Measurements from ENCODE around the gene CAMTA1.
"Not testable (repeated sequence)": the region's sequence is repeated elsewhere in the genome, so short reads cannot be mapped to it uniquely, and the experiment has no call there.

CAMTA1 gene

GRCh38 chr1:6785318-6785727 is at the start of gene CAMTA1:
TSS of gene CAMTA1 (plus strand) at chr1:6785454. CDS start at chr1:6785531, 77 bp downstream.
- DNase-seq (ENCODE audit: low read depth, low spot score) = no peak

GRCh38 chr1:6738987-6739676 is 46.1 kb upstream of the CAMTA1 start:
- DNase-seq (ENCODE audit: low read depth, low spot score) = no peak

GRCh38 chr1:6742676-6743188 is 42.5 kb upstream of the CAMTA1 start:
- not testable (repeated sequence) for DNase-seq (ENCODE audit: low read depth, low spot score)

DNA sequence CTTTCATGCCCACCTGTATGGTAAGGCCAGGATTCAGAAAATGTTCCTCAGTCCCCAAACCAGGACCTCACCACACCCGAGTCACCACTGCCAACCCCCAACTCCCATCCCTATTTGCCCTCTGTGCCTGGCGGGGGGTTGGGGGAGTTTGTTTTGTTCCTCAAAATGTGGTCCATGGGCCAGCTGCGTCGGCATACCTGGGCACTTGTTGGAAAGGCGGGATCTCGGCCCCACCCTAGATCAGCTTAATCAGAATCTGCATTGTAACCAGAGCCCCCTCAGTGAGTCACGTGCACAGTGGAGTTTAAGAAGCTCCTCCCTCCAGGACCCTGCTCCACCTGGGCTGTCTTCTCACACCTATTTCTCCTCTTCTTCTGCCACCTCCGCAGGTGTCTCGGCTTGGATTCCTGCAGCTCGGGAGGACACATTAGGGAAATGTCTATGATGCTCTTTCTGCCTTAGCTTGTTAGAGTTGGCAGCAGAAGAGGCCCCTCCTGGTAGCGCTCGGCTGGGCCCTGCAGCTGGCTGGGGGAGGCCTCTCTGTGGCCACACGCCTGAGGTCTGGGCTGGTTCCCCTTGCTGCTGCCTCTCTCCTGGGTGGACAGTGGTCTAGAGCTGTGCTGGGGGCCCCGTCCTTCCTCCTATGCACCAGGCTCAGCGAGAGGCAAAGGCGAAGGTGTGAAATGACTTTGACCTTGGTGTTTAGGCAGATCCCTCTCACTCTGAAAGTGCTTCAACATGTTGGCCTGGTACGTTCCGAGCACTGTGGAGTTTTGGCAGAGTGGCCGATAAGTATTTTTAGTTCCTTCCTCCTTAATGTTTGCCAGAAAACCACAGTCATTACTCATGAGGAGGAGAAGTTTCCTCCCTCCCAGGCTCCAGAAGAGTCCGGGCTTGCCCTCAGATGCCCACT is 41.8 kb upstream of the CAMTA1 start:
- no peak for DNase-seq (ENCODE audit: low read depth, low spot score)

GRCh38 chr1:6745073-6745472 is 40.2 kb upstream of the CAMTA1 start:
- no peak for DNase-seq (ENCODE audit: low read depth, low spot score)

DNA sequence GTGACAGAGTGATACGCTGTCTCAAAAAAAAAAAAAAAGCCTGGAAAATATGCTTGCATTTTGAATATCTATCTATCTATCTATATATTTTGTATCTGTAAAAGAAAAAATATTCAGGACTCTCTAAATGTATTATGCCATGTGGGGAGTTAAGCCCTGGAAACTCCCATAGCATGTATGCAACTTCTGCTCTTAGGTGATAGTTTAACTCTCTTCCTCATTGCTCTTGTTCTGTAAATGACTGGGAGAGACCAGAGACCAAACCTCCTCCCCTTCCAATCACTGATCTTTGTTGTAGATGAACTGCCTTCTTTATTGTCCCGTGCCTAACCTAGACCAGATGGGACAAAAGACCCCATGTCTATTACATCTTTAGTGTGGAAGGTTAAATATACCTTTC is 37.6 kb upstream of the CAMTA1 start:
- no peak for DNase-seq (ENCODE audit: low read depth, low spot score)

GRCh38 chr1:6750490-6750889 is 34.8 kb upstream of the CAMTA1 start:
- DNase-seq (ENCODE audit: low read depth, low spot score) = no peak

DNA sequence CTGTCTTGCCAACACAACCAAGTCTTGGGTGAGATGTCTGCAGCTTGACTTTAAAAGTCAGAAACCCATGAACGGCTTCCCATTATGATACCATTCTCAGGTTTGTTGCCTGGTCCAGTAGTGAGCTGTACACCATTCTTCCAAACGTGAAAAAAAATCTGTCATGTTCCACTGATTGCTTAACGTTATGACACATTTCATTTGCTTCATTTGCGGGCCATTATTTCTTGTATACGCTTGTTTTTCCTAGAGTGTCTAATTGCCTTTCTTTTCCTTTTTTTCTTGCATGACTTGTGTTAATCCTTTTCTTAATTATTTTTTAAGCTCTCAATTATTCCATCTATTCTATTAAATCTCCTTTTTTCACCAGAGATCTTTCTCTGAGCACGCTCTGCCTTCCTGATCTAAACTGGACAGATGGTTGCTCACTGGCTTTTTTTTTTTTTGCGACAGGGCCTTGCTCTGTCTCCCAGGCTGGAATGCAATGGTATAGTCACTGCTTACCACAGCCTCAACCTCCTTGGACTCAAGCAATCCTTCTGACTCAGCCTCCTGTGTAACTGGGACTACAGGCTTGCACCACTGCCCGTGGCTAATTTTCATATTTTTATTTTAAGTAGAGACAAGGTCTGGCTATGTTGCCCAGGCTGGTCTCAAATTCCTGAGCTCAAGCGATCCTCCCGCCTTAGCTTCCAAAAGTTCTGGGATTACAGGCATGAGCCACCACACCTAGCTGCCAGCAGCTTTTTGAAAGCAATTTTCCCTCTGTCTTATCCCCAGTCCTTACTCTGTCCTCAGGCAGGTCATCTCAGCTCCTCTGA is 31.7 kb upstream of the CAMTA1 start:
- DNase-seq (ENCODE audit: low read depth, low spot score) = no peak

DNA sequence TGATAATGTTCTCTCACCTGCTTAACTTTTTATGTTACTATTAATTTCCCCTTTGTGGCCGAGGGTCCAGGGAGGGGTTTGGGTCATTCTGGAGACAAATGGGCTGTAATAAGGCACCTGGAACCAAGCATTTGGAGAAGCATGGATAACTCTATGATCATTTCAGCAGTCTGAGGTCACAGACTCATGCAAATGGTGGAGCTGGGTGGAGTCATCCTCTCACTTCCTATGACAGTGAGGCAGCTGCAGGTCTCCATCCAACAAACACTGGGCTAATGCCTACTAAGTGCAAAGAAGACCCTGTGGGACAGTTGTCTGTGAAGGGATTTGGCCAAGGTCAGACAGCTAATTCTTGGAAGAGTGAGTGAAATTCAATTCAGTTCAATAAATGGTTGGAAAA is 28.8 kb upstream of the CAMTA1 start:
- DNase-seq (ENCODE audit: low read depth, low spot score) = no peak

DNA sequence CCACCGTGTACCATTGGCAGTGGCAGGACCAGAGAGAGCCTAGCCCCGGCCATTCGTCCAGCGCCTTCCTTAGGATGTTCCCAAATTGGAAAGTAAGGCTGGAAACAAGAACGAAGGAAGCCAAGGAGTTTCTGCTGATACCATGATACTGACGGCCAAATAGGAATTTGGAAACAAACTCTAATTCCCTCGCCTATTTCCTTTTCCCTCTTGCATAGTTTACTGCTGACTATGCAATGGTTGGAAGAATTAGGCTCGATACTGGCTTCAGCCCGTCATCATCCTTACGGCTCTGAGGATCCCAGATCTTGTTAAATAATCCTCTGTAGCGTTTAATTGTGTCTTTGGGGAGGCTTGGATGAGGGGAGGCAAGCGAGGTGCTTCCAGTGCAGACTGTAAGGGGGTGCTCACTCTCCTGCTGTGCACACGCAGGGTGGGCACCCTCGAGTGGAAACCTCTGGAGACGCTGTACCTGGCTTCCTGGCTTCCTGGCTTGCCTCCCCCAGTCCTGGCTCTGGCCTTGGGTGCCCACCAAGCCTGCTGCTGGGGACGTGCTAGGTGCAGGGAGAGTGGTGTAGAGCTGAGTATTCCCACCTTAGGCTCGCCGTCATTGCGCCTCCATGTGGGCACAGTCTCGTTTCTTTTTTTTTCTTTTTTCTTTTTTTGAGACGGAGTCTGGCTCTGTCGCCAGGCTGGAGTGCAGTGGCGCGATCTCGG is 27.4 kb upstream of the CAMTA1 start:
- no peak for DNase-seq (ENCODE audit: low read depth, low spot score)

DNA sequence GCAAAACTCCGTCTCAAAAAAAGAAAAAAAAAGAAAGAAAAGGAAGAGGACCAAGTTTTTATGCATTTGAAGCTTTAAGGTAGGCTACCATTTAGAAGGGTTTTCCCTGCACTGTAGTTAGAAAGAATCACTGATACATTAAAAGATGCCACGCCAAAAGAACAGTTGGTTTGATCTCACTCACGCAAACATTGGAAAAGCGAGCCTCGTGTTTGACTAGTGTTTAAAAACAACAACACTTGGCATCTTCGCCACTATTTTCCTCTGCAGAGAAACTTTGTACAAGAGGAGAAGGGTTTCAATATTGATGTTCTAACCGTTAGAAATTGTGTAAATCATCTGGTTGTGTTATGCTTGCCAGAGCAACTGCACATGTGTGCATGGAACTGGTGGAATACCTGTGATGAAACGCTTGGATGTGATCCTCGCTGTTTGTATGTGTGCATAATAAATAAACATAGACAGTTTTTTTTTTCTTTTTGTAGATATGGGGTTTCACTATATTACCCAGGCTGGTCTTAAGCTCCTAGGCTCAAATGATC is 24.0 kb upstream of the CAMTA1 start:
- no peak for DNase-seq (ENCODE audit: low read depth, low spot score)

GRCh38 chr1:6762060-6762459 is 23.2 kb upstream of the CAMTA1 start:
- no peak for DNase-seq (ENCODE audit: low read depth, low spot score)

GRCh38 chr1:6770751-6771440 is 14.4 kb upstream of the CAMTA1 start:
- DNase-seq (ENCODE audit: low read depth, low spot score) = no peak

DNA sequence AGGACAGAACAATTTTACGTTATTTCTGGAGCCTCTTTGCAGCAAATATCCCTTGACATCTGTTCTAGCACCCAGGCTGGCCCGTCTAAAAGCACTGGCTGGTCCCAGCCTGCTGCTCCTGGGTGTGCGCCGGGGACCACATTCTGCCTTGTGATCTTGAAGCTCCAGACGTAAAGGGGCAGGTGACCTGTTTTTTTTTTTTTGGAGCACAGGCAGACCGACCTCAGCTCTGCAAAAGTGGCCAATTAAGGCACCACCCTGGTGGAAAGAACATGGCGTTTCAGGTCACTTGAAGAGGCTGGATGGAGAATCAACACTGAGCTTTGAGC is 13.8 kb upstream of the CAMTA1 start:
- no peak for DNase-seq (ENCODE audit: low read depth, low spot score)

DNA sequence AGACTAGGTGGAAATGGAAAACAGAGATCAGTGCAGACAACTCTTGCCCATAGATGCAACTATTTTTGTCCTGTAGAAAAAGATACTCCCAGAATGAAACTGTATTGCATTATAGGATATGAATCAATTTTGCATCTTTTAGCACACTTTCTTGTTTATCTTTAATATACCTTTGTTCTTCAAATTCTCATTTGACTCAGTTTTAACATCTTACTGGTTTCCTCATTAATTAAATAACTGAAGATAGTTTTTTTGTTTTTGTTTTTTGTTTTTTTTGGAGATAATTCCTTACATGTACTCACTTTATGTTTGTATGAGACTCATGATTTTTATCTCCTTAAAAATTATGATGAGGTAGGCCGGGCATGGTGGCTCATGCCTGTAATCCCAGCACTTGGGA is 10.9 kb upstream of the CAMTA1 start:
- no peak for DNase-seq (ENCODE audit: low read depth, low spot score)

- no peak for DNase-seq (ENCODE audit: low read depth, low spot score)
Measured at GRCh38 chr1:6775261-6776043, 9.8 kb upstream of the CAMTA1 start.

DNA sequence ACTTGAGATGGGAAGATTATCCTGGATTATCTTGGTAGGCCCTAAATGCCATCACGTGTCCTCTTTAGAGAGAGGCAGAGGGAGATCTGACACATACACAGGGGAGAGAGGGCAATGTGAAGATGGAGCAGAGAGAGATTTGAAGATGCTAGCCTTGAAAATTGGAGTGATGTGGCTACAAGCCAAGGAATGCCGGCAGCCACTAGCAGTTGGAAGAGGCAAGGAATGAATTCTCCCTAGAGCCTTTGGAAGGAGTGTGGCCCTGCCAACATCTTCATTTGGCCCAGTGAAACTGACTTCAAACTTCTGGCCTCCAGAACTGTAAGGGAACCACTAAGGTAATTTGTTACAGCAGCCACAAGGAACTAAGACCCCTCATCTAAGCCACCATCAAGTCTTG is 8.9 kb upstream of the CAMTA1 start:
- DNase-seq (ENCODE audit: low read depth, low spot score) = no peak

DNA sequence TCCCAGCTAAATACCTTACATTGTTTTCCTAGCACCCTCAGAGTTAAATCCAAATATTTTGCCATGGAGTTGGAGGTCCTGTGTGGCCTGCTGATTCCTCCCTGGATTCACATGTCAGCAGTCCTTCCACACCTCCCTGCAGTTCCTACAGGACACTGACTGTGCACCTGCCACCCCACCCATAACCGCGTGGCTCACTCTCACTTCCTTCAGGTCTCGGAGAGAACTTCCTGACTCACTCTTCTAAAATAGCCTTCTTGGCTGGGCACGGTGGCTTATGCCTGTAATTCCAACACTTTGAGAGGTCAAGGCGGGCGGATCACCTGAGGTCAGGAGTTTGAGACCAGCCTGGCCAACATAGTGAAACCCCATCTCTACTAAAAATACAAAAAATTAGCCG is 8.4 kb upstream of the CAMTA1 start:
- DNase-seq (ENCODE audit: low read depth, low spot score) = no peak

DNA sequence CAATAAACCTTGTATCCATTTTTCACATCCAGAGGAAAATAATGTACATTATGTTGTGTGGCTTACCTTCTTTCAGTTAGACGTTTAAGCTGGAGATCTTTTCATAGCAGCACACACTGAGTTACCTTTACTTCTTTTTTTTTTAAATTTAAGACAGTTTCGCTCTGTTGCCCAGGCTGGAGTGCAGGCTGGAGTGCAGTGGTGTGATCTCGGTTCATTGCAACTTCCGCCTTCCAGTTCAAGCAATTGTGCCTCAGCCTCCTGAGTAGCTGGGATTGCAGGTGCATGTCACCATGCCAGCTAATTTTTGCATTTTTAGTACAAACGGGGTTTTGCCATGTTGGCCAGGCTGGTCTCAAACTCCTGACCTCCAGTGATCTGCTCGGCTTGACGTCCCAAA is 7.4 kb upstream of the CAMTA1 start:
- no peak for DNase-seq (ENCODE audit: low read depth, low spot score)
